ENCODE data around the gene NUFIP1. TPM values are rescaled to one million over a fixed set of nuclear protein-coding genes. Genes with fewer than 3 reads are reported as not detected.
A peak's percentile ranks its signal among the peaks of the same experiment; 100 is the strongest.

Gene NUFIP1
- polyA plus RNA-seq, 3 donors, result 0.83 to 1.1 (median 0.95) TPM

- WGBS (ENCODE audit: insufficient coverage), result 69% methylated on average over 2 of the region's 3 CpGs
- Histone ChIP-seq H3K9me3 (replicated peaks in 1 of 2; ENCODE audit: control insufficient read depth in 1 of 2, insufficient read depth in 1 of 2, low read length in 2 of 2) (no peaks in the 10 kb centered on the region), H3K4me2 (replicated peaks; ENCODE audit: extremely low read depth, low read length, poor library complexity, severe bottlenecking) (no peak overlapping the region), H3K27me3 (ENCODE audit: control insufficient read depth in 2 of 2, insufficient read depth in 2 of 2, low read length in 2 of 2) (no peaks in the 10 kb centered on the region), H3K9ac (ENCODE audit: insufficient read depth, low read length, poor library complexity, severe bottlenecking) (no peak overlapping the region), H2AFZ (ENCODE audit: insufficient read depth, low read depth, low read length, poor library complexity, severe bottlenecking) (no peak overlapping the region), H3K36me3 (replicated peaks in 1 of 2; ENCODE audit: control insufficient read depth in 1 of 2, insufficient read depth in 2 of 2, low read length in 2 of 2) (peaks cover 26 to 52% of the 10 kb centered on the region in 2 donors), H3K79me2 (ENCODE audit: insufficient read depth, low read length) (no peaks in the 10 kb centered on the region), H3K4me3 (replicated peaks in 1 of 3; ENCODE audit: low read depth in 2 of 3, low read length in 3 of 3) (no peak overlapping the region), H3K27ac (ENCODE audit: low read depth in 1 of 2, low read length in 2 of 2) (peak overlapping the region in 1 of 2 donors; percentile 18), H4K20me1 (ENCODE audit: insufficient read depth, low read length) (no peaks in the 10 kb centered on the region), H3K4me1 (ENCODE audit: control insufficient read depth in 1 of 2, insufficient read depth in 2 of 2, low read length in 2 of 2) (peaks cover 8 to 15% of the 10 kb centered on the region in 2 donors)
- no peak for TF ChIP-seq CTCF (IDR thresholded peaks at IDR 0.05)
- Mint-ChIP-seq H3K36me3 (peaks cover 26 to 36% of the 10 kb centered on the region in 2 donors), H3K4me1 (peaks cover 4% of the 10 kb centered on the region), H3K27ac (no peak overlapping the region), H3K9me3 (no peaks in the 10 kb centered on the region), H3K4me3 (no peak overlapping the region), H3K27me3 (ENCODE audit: low read depth in 3 of 3) (no peaks in the 10 kb centered on the region)
- intact Hi-C loops (cut with micrococcal nuclease), result no loop called here
- no peak for DNase-seq
These were observed 13.1 kb downstream of the NUFIP1 start for GRCh38 chr13:44976196-44976595.

GRCh38 chr13:44974056-44974793 lies 15.0 kb downstream of the NUFIP1 start:
- 5% methylated on average over 6 of the region's 9 CpGs for WGBS (ENCODE audit: insufficient coverage)
- no peaks in the 10 kb centered on the region for H3K9me3 ChIP-seq (replicated peaks in 1 of 2; ENCODE audit: control insufficient read depth in 1 of 2, insufficient read depth in 1 of 2, low read length in 2 of 2)
- no peak overlapping the region for H3K27ac Mint-ChIP-seq
- peaks cover 23 to 27% of the 10 kb centered on the region in 2 donors for H3K36me3 Mint-ChIP-seq
- no peaks in the 10 kb centered on the region for H3K27me3 ChIP-seq (ENCODE audit: control insufficient read depth in 2 of 2, insufficient read depth in 2 of 2, low read length in 2 of 2)
- peaks cover 17 to 35% of the 10 kb centered on the region in 2 donors for H3K36me3 ChIP-seq (replicated peaks in 1 of 2; ENCODE audit: control insufficient read depth in 1 of 2, insufficient read depth in 2 of 2, low read length in 2 of 2)
- peaks cover 4% of the 10 kb centered on the region for H3K4me1 Mint-ChIP-seq
- no peak for TF ChIP-seq CTCF (IDR thresholded peaks at IDR 0.05)
- H3K27ac ChIP-seq (ENCODE audit: low read depth in 1 of 2, low read length in 2 of 2), result peak overlapping the region in 1 of 2 donors; percentile 28
- no peaks in the 10 kb centered on the region for H3K27me3 Mint-ChIP-seq (ENCODE audit: low read depth in 3 of 3)
- intact Hi-C loops (cut with micrococcal nuclease), result loop anchor here in 1 of 2 donors (5.0 kb wide), 1 partner anchor 492 kb away; no protein-coding TSS in a partner anchor
- H4K20me1 ChIP-seq (ENCODE audit: insufficient read depth, low read length), result no peaks in the 10 kb centered on the region
- H3K4me1 ChIP-seq (ENCODE audit: control insufficient read depth in 1 of 2, insufficient read depth in 2 of 2, low read length in 2 of 2), result peaks cover 8 to 15% of the 10 kb centered on the region in 2 donors
- no peak overlapping the region for H3K4me3 Mint-ChIP-seq
- peak overlapping the region; percentile 51 for H2AFZ ChIP-seq (ENCODE audit: insufficient read depth, low read depth, low read length, poor library complexity, severe bottlenecking)
- H3K79me2 ChIP-seq (ENCODE audit: insufficient read depth, low read length), result no peaks in the 10 kb centered on the region
- H3K4me3 ChIP-seq (replicated peaks in 1 of 3; ENCODE audit: low read depth in 2 of 3, low read length in 3 of 3), result peak overlapping the region in 1 of 3 experiments; percentile 30
- peak overlapping the region; percentile 31 for H3K4me2 ChIP-seq (replicated peaks; ENCODE audit: extremely low read depth, low read length, poor library complexity, severe bottlenecking)
- H3K9ac ChIP-seq (ENCODE audit: insufficient read depth, low read length, poor library complexity, severe bottlenecking), result no peak overlapping the region
- H3K9me3 Mint-ChIP-seq, result no peaks in the 10 kb centered on the region
- peak; percentile 7 to 18 (median 15) for DNase-seq
